Left cardiac atrium (tissue), 4 donors: Measurements from ENCODE around the gene SEC61A1. TPM values are rescaled to one million over a fixed set of nuclear protein-coding genes. Genes with fewer than 3 reads are reported as not detected.

Experiments used
- ATAC-seq, 2 donors: fragments of 200-7000 bp; cut with Tn5 transposase; one replicate each; pipeline ENCODE4 v1.9.1; 2020; ENCODE audit warnings: mild to moderate bottlenecking in 2 of 2, moderate library complexity in 2 of 2
- DNase-seq: peaks from one replicate; pipeline ENCODE4 v3.0.0-alpha.2; 2020
- intact Hi-C, 2 donors: fragments of 100-400 bp; cut with DNase I; formaldehyde crosslinking; loops; one replicate each; pipeline versions ENCODE4 v1.14.1 to v1.15.1; 2022 to 2023
- total RNA-seq, 2 donors: library from RNA; stranded (reverse); fragmentation: NEBNext Ultra II Directional; extraction: Animal tissue kit (Norgen Biotek cat#: 25700); gene quantifications; one replicate each; pipeline ENCODE4 v1.2.1, GENCODE V29; 2021
- donor health status: DM: no; HTN: yes; CAD: no.
- donor health status: DM: no; HTN: yes; CAD: no; lungs with severe emphysema.
- donor health status: DM: yes; HTN: yes; CAD: no.
- donor health status: Dilated cardiomyopathy.

Gene SEC61A1
- total RNA-seq, 2 donors from 2014 or later: 80.0 to 134 TPM

DNA sequence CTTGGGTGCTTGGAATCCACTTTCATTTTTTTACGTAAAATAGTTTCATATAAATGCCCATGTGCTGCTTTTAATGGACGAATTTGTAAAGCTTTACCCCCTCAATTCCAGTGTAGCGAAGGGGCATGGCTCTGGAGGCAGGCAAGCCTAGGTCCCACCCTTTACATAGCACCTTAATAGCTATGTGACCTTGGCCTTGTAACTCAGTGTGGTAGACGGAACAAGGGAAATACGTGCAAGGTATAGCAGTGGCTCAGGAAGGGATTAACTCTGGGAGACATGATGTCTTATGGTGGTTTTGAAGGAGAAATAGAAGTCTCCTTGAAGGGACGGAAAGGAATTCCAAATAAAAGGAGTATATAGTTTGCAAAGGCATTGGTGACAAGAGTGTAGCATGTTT lies 1.4 kb downstream of the SEC61A1 start:
- ATAC-seq: no peak
- intact Hi-C loops: no loop called here
- DNase-seq: no peak

DNA sequence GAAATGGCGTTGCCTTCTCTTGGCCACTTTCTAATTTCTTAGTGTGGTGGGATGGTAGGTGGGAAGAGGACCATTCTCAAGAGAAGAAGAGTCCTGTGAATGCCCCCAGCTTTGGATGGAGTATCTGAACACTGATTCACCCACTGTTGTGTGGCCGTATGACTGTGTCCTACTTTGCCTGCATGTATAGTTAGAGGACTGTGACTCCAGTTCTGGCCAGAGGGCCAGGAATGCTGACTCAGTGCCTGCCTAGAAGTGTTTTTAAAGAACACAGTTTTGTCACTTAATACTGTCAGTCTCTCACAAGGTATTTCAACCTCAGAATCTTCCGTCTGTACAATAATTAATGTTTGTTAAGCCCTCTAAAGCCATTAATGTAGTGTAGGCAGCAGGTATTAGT lies 2.1 kb downstream of the SEC61A1 start:
- DNase-seq (no peak), ATAC-seq (no peak)
- intact Hi-C loops: no loop called here

DNA sequence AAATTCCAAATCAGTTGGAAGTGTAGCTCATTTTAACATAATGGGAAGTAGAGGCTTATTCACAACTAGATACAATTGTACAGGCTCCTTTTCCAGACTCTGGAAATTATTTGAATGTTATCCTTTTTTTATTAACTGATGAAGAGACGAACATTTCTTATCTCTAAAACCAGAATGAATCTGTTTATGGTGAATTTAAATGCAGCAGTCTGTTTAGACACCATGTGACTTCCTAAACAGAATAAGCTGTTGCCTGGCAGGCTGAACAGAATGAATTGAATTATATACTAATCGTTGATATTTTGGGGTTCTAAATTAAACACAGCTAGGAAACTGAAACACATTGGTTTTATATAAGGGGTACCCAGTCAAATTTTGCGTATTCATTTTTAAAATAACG lies 4.0 kb downstream of the SEC61A1 start:
- intact Hi-C loops: no loop called here
- no peak for ATAC-seq
- DNase-seq: no peak

DNA sequence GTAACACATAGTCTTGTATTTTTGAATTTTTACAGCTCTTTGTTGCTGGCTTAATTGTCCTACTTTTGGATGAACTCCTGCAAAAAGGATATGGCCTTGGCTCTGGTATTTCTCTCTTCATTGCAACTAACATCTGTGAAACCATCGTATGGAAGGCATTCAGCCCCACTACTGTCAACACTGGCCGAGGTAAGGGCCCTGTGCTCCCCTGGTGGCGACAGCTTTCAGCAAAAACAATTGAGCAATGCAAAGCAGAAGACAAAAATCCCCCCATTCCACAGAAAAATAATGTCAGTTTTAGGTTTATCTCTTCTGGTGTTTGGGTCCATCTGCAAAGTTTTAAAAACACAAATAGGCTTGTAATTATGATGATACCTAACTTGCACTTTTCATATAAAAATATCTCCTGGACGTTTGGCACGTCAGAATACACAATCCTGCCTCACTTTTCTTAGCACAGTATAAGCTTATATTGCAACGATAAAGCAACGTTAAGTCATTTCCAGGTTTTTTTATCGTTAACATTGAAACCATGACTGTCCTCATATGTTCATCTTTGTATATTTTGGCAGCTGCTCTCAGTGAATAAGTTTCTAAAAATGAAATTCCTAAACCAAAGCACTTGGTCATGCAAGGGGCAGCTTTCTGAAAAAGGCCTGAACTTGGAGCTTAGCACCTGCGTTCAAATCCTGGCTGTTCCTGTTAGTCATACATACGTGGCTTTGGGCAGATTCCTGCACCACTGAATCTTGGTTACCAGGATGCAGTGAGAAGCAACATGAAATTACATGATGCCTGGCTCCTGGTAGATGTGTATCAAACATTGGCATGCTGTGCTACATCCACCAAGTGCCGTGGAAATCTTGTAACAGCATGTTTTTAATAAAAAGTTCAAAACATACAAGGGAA lies 8.5 kb downstream of the SEC61A1 start:
- DNase-seq (no peak), ATAC-seq (no peak)
- intact Hi-C loops: no loop called here

DNA sequence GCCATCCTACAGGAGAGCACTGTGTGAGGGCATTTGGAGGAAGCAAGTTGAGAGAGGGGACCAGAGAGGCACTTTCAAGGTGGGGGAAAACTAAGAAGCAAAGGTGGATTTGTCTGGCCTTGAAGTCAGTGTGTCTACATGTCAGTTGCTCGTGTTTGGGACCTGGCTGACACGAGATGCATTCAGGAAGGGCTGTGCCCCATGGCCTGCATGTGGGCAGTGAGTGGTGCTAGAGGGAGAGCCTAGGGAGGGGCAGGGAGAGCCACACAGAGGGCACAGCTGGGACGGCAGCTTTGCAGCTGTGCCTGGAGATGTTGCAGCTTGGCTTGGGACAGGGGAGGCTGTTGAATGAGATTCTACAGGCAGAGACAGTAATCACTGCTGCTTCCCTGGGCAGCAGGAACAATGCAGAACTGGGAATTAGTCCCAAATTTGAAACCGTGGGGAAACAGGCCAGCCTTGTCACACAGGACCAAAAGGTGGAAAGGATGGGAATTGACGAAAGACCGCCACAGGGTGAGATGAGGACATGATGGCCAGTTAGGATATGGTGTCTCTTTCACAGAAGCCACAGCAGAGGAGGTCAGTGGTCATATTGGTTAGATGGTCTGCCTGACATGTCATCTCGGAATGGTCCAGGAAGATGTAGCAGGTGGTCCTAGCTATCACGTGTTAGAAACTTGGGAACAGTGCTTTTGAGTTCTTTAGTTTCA lies 10.0 kb downstream of the SEC61A1 start:
- ATAC-seq (no peak), DNase-seq (no peak)
- intact Hi-C loops: no loop called here

DNA sequence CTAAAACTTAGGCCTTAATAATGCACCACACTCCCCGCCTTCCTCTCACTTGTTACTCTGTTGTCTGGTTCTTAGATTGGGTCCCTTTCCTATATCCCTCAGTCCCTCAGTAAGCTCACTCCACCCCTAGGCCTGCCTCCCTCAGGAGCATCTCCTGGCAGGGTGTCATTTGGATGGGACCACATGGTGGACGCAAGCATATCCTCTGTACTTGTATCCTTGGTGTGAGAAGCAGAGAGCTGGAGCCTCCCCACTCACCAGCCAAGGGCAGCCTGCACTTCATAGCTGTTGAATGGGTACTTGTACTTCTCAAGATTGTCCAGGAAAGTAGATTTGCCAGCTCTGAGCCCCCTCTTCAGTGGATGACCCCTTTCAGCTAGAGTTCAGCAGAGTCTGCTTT lies 11.6 kb downstream of the SEC61A1 start:
- intact Hi-C loops: no loop called here
- DNase-seq (no peak), ATAC-seq (no peak)

DNA sequence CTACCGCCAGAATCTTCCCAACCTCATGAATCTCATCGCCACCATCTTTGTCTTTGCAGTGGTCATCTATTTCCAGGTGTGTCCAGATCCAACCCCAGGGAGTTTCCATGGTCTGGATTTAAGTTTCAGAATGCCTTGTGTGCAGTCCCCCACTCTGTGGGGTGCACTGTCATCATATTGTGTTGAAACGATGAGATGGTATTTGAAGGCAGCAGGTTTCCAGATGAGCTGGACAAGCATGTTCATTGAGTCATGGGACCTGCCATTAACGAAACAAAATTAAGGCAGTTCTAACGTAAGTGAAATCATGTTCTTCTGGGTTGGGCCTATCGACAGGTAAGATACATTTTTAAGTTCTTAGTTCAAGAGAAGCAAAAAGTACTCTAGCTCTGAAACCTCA lies 12.7 kb downstream of the SEC61A1 start:
- ATAC-seq (no peak), DNase-seq (no peak)
- intact Hi-C loops: no loop called here

DNA sequence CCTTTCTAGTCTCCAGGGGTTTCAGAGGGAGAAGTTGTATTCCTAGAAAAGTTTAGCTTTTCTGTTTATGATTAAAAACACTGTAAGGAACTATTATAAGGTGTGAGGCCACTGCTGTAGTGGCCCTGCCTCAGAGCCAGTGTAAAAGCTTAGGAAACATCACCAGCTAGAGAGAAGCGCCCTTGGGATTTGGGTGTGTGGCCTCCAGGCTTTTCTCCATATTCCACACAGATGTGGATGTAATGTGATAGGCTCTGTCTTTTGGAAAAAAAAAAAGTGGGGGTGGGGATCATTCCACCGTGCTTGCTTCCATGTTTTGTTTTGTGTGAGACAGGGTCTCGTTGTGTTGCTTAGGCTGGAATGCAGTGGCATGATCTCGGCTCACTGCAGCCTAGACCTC lies 13.9 kb downstream of the SEC61A1 start:
- ATAC-seq: no peak
- intact Hi-C loops: no loop called here

DNA sequence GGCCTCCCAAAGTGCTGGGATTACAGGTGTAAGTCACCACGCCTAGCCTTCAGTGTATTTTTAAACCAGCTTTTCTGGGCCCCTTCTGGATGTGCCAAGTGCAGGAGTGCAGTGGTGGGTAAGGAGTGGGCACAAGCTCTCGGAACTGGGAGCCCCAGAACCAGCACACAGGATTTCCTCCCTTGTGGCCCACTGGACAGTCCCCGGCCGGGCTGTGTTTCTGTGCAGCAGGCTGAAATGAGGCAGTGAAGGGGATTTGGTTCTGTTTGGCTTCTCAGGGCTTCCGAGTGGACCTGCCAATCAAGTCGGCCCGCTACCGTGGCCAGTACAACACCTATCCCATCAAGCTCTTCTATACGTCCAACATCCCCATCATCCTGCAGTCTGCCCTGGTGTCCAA lies 14.4 kb downstream of the SEC61A1 start:
- DNase-seq: no peak
- no peak for ATAC-seq
- intact Hi-C loops: no loop called here

More for the DNA sequence above, 13.9 kb downstream of the SEC61A1 start:
- no peak for DNase-seq

DNA sequence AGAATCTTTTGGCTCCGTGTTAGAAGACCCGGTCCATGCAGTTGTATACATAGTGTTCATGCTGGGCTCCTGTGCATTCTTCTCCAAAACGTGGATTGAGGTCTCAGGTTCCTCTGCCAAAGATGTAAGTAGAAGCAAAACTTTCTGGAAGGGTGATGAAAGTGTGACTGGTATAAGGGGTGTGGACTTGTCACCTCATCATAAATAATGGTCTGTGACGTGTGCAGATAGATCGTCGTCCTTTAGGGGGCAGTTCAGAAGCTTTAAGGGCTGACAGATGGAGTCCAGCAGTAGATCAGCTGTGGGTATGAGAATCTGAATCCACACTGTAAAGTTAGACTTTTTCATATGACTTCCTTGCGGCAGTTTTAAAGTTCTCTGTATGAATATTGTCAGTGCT lies 15.3 kb downstream of the SEC61A1 start:
- intact Hi-C loops: no loop called here
- DNase-seq (no peak), ATAC-seq (no peak)

DNA sequence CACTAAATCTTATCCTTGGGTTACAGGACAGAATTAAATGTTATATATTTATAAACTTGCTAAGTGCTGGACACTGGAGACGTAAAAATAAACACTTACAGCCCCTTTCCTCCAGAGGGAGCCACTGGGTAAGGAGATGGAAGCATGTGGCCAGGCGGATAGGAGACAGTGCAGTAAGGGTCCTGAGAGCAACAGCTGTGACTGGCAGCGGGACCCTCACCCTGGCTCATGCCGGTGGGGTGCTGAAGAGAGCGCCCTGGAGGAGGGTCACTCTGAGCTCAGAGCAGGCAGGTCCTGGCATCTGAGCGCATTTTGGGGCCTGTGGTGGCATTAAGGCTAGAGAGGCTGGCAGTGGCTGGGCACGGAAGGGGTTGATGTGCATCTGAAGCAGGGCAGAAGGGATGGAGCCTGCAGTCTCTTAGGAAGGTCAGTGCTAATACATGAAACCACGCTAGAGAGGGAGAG lies 16.0 kb downstream of the SEC61A1 start:
- DNase-seq (no peak), ATAC-seq (no peak)
- intact Hi-C loops: no loop called here

DNA sequence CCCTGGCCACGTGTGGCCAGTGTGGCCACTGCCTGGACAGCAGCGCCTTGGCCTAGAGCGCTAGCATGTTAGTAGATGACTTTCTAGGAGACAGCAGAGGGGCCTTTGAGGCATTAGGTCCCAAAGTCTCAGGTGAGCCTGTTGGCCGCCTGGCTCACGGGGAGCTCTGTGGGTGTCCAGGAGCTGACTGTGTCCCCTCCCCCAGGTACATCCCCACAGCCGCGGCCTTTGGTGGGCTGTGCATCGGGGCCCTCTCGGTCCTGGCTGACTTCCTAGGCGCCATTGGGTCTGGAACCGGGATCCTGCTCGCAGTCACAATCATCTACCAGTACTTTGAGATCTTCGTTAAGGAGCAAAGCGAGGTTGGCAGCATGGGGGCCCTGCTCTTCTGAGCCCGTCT lies 17.0 kb downstream of the SEC61A1 start:
- intact Hi-C loops: no loop called here
- no peak for ATAC-seq
- DNase-seq: no peak

DNA sequence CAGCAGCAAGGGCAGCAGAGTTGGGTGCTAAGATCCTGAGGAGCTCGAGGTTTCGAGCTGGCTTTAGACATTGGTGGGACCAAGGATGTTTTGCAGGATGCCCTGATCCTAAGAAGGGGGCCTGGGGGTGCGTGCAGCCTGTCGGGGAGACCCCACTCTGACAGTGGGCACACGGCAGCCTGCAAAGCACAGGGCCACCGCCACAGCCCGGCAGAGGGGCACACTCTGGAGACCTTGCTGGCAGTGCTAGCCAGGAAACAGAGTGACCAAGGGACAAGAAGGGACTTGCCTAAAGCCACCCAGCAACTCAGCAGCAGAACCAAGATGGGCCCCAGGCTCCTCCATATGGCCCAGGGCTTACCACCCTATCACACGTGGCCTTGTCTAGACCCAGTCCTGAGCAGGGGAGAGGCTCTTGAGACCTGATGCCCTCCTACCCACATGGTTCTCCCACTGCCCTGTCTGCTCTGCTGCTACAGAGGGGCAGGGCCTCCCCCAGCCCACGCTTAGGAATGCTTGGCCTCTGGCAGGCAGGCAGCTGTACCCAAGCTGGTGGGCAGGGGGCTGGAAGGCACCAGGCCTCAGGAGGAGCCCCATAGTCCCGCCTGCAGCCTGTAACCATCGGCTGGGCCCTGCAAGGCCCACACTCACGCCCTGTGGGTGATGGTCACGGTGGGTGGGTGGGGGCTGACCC lies 18.8 kb downstream of the SEC61A1 start:
- no peak for ATAC-seq
- no peak for DNase-seq
- intact Hi-C loops: loop anchor here (10.0 kb wide), 2 partner anchors 54 to 64 kb away; partner anchors contain the start of gene RUVBL1 (in 1 of the 2)

DNA sequence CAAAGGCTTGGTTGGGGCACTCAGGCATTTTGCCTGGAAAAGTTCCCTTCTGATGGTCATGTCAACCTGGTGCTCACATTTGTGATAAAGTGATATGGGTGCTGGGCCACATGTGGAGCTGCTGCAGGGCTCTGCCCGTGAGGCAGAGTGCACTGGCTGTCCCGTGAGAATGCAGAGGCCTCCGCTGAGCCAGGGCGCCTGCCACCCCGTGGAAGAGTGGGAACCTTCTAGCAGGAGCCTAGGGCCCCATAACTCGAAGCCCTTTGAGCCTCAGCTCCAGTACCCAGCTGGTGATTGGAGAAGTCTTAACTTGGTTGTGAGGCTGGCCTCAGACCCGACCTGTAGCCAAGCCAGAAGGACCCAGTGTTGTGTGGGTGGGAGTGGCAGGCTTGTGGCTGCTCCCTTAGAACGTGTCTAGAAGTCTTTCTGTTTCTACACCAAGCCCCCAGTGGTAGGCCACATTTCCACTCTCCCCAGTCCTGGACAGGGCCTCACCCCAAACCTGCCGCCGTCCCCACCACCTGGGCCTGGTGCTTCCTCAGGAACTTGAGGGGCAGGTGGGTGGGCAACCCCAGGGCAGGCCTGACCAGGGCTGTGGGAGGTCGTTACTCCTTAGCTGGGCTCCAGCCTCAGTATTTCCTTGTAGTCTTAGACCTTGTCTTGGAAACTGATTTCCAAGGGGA lies 19.7 kb downstream of the SEC61A1 start:
- no peak for DNase-seq
- intact Hi-C loops: loop anchor here (10.0 kb wide), 2 partner anchors 53 to 63 kb away; partner anchors contain the start of gene RUVBL1 (in 1 of the 2)
- no peak for ATAC-seq

DNA sequence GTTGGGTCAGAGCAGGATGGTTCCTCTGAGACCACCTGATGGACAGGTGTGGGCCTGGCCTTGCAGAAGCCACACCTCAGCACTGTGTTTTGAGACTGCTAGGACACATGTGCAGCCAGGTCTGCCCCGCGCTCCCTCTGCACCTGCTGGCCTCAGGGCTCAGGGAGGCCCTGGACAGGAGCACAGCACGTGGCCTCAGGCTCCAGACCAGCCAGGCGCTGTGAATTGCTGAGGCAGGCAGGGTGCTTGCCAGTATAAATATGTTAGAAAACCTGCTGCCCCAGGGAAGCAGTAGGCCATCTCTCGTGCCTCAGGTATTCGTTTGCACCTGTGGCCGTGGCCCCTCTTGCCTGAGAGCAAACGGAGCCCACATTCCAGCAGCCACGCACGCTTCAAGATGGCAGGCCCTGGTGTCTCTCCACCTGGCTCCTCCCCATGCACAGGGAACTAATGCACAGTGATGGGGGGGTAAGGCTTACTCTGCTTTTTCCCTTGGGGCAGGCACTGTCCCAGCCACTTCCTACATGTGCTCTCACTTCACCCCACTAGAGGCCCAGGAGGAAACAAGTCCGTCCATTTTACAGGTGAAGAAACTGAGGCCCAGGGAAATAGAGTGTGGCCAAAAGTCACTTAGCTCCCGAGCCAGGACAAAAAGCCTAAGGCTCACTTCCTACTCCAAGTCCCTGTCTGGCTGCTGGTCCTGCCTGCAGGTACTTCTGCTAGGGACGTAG lies 20.4 kb downstream of the SEC61A1 start:
- ATAC-seq (no peak), DNase-seq (no peak)
- intact Hi-C loops: loop anchor here (10.0 kb wide), 2 partner anchors 52 to 62 kb away; partner anchors contain the start of gene RUVBL1 (in 1 of the 2)

DNA sequence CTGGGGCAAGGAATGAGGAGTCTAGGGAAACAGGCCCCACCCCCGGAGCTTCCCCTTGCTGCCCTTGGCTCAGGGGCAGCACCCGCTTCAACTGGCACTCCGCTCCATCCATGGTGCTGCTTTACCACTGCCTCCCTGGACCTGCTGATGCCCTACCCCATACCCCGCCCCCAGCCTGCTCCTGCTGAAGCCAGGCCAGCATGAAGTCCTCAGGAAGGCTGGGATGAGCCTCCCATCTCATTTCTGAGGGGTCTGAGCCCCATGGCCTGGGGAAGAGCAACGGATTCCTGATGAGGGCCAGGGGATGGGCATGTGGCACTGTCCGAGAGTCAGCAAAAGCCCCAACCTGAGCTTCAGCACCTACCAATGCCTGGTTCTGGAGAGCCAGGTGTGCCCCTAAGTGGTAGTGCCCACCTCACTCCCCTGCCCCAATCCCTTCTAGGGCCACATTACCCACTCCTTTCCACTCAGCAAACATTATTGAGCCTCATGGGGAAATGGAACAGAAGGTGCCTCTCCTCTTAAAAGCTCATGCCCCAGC lies 21.0 kb downstream of the SEC61A1 start:
- no peak for ATAC-seq
- intact Hi-C loops: loop anchor here (10.0 kb wide), 2 partner anchors 52 to 62 kb away; partner anchors contain the start of gene RUVBL1 (in 1 of the 2)
- DNase-seq: no peak

DNA sequence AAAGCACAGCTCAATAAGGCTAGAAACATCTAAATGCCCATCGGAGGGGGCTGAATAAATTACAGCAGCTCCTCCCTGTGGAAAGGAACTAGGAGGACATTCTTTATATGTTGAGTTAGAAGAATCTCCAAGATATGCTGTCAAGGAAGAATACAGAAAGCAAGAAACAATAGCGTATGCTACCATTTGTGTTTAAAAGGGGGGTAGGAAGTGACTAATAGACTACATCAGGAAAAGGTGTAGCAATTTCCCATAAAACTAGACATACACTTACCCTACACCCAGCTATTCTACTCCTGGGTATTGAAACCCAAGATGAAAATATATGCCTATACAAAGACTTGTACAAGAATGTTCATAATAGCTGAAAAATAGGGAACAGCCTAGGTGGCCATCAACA lies 21.6 kb downstream of the SEC61A1 start:
- ATAC-seq (no peak), DNase-seq (no peak)
- intact Hi-C loops: loop anchor here (10.0 kb wide), 2 partner anchors 51 to 61 kb away; partner anchors contain the start of gene RUVBL1 (in 1 of the 2)
